Astrocyte (in vitro differentiated cells and primary cell): ENCODE results near the gene PALB2. TPM values are rescaled to one million over a fixed set of nuclear protein-coding genes. Genes with fewer than 3 reads are reported as not detected.

ENCODE experiments used
- DNase-seq: peaks from one replicate; pipeline ENCODE4 v3.0.0-alpha.2; 2010; ENCODE audit warnings: low read depth
- FAIRE-seq: peaks from 2 replicates; lab custom pipeline; 2011; peaks lifted over from hg19 to GRCh38; lab: Jason Lieb, UNC
- H2AFZ ChIP-seq: 2 replicates; pipeline ENCODE4 v1.6.0; 2012; ENCODE audit warnings: low read depth, low read length, inconsistent platforms
- H3K27ac ChIP-seq: 2 replicates; pipeline ENCODE4 v1.5.1; 2011; ENCODE audit warnings: low read depth, low read length, inconsistent platforms
- H3K27me3 ChIP-seq: 2 replicates; pipeline ENCODE4 v1.6.0; 2011; ENCODE audit warnings: low read length, inconsistent platforms; ENCODE audit not compliant: insufficient read depth
- H3K36me3 ChIP-seq: 2 replicates; pipeline ENCODE4 v1.5.1; 2011; ENCODE audit warnings: low read length, inconsistent platforms; ENCODE audit not compliant: insufficient read depth
- H3K4me1 ChIP-seq: 2 replicates; pipeline ENCODE4 v1.5.1; 2011; ENCODE audit warnings: low read length, inconsistent platforms; ENCODE audit not compliant: insufficient read depth
- H3K4me2 ChIP-seq: 2 replicates; pipeline ENCODE4 v1.6.0; 2012; ENCODE audit warnings: low read length, inconsistent platforms
- H3K4me3 ChIP-seq: 2 replicates; pipeline ENCODE4 v1.5.1; 2011; ENCODE audit warnings: low read depth, mild to moderate bottlenecking, low read length, inconsistent platforms; ENCODE audit not compliant: insufficient read depth
- H3K79me2 ChIP-seq: 2 replicates; pipeline ENCODE4 v1.6.0; 2012; ENCODE audit warnings: mild to moderate bottlenecking, low read length, inconsistent platforms; ENCODE audit not compliant: insufficient read depth
- H3K9ac ChIP-seq: 2 replicates; pipeline ENCODE4 v1.6.0; 2012; ENCODE audit warnings: mild to moderate bottlenecking, low read length, inconsistent platforms
- H3K9me3 ChIP-seq: 2 replicates; pipeline ENCODE4 v1.5.1; 2012; ENCODE audit warnings: low read depth, mild to moderate bottlenecking, low read length, inconsistent platforms; ENCODE audit not compliant: insufficient read depth
- H4K20me1 ChIP-seq: 2 replicates; pipeline ENCODE4 v1.6.0; 2012; ENCODE audit warnings: low read length, inconsistent platforms; ENCODE audit not compliant: insufficient read depth
- H3K27ac Mint-ChIP-seq: one replicate; pipeline ENCODE4 v1.8.0; 2021; ENCODE audit warnings: mild to moderate bottlenecking, mixed read lengths; ENCODE audit not compliant: unreplicated experiment
- H3K27me3 Mint-ChIP-seq: one replicate; pipeline ENCODE4 v1.8.0; 2021; ENCODE audit warnings: low read depth, mixed read lengths; ENCODE audit not compliant: unreplicated experiment
- H3K36me3 Mint-ChIP-seq: one replicate; pipeline ENCODE4 v1.8.0; 2021; ENCODE audit warnings: low read depth, mixed read lengths; ENCODE audit not compliant: unreplicated experiment
- H3K4me1 Mint-ChIP-seq: one replicate; pipeline ENCODE4 v1.8.0; 2021; ENCODE audit warnings: low read depth, mixed read lengths; ENCODE audit not compliant: unreplicated experiment
- H3K4me3 Mint-ChIP-seq: one replicate; pipeline ENCODE4 v1.8.0; 2021; ENCODE audit warnings: mild to moderate bottlenecking, moderate library complexity, mixed read lengths; ENCODE audit not compliant: unreplicated experiment
- H3K9me3 Mint-ChIP-seq: one replicate; pipeline ENCODE4 v1.8.0; 2021; ENCODE audit warnings: mild to moderate bottlenecking, mixed read lengths; ENCODE audit not compliant: unreplicated experiment
- CTCF ChIP-seq: IDR thresholded peaks from 2 replicates; pipeline ENCODE4 v1.5.1; 2011; ENCODE audit warnings: low read depth, mild to moderate bottlenecking, inconsistent platforms, low read length, moderate library complexity; ENCODE audit not compliant: insufficient read depth
- EZH2 ChIP-seq: IDR thresholded peaks from 2 replicates; pipeline ENCODE4 v1.6.1; 2012; ENCODE audit warnings: mild to moderate bottlenecking, low read length, inconsistent platforms; ENCODE audit not compliant: insufficient read depth
- total RNA-seq: library from RNA; stranded (reverse); gene quantifications from 2 replicates; pipeline ENCODE4 v1.2.1, GENCODE V29; 2021

PALB2 gene
- total RNA-seq, 1 donor from 2014 or later: 12.8 TPM

GRCh38 chr16:23666571-23667354 is 25.7 kb upstream of the PALB2 start:
- DNase-seq (no peak), FAIRE-seq (no peak)
- peaks cover 45% of the 10 kb centered on the region for H4K20me1 ChIP-seq
- H2AFZ ChIP-seq: no peak overlapping the region
- no peaks in the 10 kb centered on the region for H3K9me3 ChIP-seq
- TF ChIP-seq CTCF (no peak), EZH2 (no peak)
- no peaks in the 10 kb centered on the region for H3K27me3 ChIP-seq
- no peak overlapping the region for H3K27ac ChIP-seq
- H3K4me1 ChIP-seq: peaks cover 19% of the 10 kb centered on the region
- H3K4me3 ChIP-seq: no peak overlapping the region
- H3K36me3 ChIP-seq: peaks cover 60% of the 10 kb centered on the region
- Mint-ChIP-seq H3K36me3 (peaks cover 21% of the 10 kb centered on the region), H3K4me1 (peaks cover 13% of the 10 kb centered on the region), H3K9me3 (no peaks in the 10 kb centered on the region), H3K27ac (no peak overlapping the region), H3K4me3 (no peak overlapping the region), H3K27me3 (no peaks in the 10 kb centered on the region)
- H3K9ac ChIP-seq: no peak overlapping the region
- peaks cover 13% of the 10 kb centered on the region for H3K79me2 ChIP-seq
- no peak overlapping the region for H3K4me2 ChIP-seq

GRCh38 chr16:23663918-23664317 is 22.8 kb upstream of the PALB2 start:
- TF ChIP-seq CTCF (no peak), EZH2 (no peak)
- H3K27me3 ChIP-seq: no peaks in the 10 kb centered on the region
- H3K36me3 Mint-ChIP-seq: peaks cover 21% of the 10 kb centered on the region

GRCh38 chr16:23651943-23652468 is 10.9 kb upstream of the PALB2 start:
- Histone ChIP-seq H2AFZ (no peak overlapping the region), H3K79me2 (peaks cover 95% of the 10 kb centered on the region), H3K9me3 (no peaks in the 10 kb centered on the region), H3K9ac (no peak overlapping the region), H3K27ac (no peak overlapping the region), H3K36me3 (peaks cover 17% of the 10 kb centered on the region), H3K27me3 (no peaks in the 10 kb centered on the region), H3K4me1 (no peaks in the 10 kb centered on the region), H3K4me2 (no peak overlapping the region), H3K4me3 (no peak overlapping the region), H4K20me1 (peaks cover 63% of the 10 kb centered on the region)
- DNase-seq (no peak), FAIRE-seq (no peak)
- Mint-ChIP-seq H3K27ac (no peak overlapping the region), H3K4me3 (no peak overlapping the region), H3K36me3 (peaks cover 13% of the 10 kb centered on the region), H3K4me1 (peaks cover 9% of the 10 kb centered on the region), H3K9me3 (no peaks in the 10 kb centered on the region), H3K27me3 (no peaks in the 10 kb centered on the region)
- no peak for TF ChIP-seq EZH2
- TF ChIP-seq CTCF: no peak

More at GRCh38 chr16:23663918-23664317, 22.8 kb upstream of the PALB2 start:
- Histone ChIP-seq H4K20me1 (peaks cover 32% of the 10 kb centered on the region), H3K79me2 (peaks cover 21% of the 10 kb centered on the region), H3K36me3 (peaks cover 81% of the 10 kb centered on the region), H3K4me2 (no peak overlapping the region), H3K9me3 (no peaks in the 10 kb centered on the region), H3K4me3 (no peak overlapping the region), H3K9ac (no peak overlapping the region), H2AFZ (no peak overlapping the region), H3K27ac (no peak overlapping the region), H3K4me1 (no peaks in the 10 kb centered on the region)
- Mint-ChIP-seq H3K9me3 (no peaks in the 10 kb centered on the region), H3K27me3 (no peaks in the 10 kb centered on the region), H3K4me3 (no peak overlapping the region), H3K4me1 (no peaks in the 10 kb centered on the region), H3K27ac (no peak overlapping the region)
- no peak for FAIRE-seq
- no peak for DNase-seq
